ENCODE data around the gene ITGA8.
"Not testable (repeated sequence)": the region's sequence is repeated elsewhere in the genome, so short reads cannot be mapped to it uniquely, and the experiment has no call there.

ITGA8 gene

DNA sequence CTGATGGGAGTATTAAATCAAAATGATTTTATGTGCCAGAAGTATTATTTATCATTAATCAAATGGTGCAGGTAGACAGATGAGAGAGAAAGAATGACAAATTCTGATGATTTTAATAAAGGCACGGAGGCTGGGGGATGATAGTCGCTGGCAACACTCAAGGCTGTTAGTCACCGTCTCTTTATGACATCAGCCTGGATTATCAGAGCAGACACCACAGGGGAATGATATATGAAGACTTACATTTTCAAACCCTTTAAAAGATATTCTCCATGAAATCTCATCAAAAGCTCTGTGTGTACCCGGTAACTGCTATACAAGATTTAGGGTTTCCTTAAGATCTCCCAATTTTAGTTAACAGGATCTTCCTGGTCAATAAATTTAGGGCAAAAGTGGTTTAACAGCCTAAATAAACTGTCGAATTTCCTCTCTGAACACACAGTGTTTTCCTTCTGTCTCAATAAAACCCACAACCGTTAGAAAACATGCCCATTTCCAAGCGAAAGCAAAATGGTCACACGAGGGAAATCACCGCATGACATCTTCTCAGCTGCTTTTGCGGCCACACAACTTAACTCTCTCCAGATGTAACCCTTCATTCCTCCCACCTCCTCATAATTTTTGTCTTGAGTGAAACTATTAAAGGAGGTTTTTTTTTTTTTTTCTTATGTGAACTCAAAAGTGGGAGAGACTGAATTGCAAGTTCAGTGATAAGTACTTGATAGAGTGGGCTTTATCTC is 215.5 kb downstream of the ITGA8 start:
- DNase-seq (ENCODE audit: low read depth in 2 of 2), result no peak

GRCh38 chr10:15494850-15495506 is 224.7 kb downstream of the ITGA8 start:
- DNase-seq (ENCODE audit: low read depth in 2 of 2), result no peak

DNA sequence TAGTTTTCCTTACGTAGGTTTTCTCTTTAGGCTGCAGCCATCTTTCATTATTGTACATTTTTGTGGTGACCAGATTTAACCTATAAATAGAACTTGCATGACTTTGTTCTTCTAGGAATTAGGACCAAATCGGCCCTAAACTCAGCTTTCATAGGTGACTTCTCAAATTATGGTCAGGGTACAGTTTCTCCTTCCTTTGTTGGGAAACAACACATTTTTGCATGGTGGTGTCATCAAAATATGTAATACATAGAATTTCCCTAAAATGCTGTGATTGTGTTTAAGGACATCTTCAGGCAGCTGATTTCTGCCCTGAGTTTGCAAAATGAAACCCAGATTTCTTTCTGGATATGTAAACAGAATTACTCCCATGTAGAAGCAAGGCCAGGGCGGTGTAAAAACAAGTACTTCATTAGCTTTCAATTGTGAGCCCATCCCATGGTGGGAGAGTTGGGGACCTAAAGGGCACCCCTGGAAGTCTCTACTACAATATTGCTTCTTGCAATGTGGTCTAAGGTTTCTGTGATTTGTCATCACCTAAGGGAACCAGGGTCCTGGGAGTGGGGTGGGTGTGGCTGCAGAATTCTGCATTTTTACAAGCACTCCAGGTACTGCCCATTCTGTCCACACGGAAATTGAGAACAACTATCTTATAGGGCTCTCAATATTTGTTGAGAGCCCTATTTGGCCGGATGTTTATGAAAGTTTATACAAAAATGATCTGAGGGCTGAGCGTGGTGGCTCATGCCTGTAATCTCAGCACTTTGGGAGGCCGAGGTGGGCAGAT is 227.7 kb downstream of the ITGA8 start:
- no peak for DNase-seq (ENCODE audit: low read depth in 2 of 2)

GRCh38 chr10:15489431-15489830 is 230.3 kb downstream of the ITGA8 start:
- DNase-seq (ENCODE audit: low read depth in 2 of 2), result no peak

DNA sequence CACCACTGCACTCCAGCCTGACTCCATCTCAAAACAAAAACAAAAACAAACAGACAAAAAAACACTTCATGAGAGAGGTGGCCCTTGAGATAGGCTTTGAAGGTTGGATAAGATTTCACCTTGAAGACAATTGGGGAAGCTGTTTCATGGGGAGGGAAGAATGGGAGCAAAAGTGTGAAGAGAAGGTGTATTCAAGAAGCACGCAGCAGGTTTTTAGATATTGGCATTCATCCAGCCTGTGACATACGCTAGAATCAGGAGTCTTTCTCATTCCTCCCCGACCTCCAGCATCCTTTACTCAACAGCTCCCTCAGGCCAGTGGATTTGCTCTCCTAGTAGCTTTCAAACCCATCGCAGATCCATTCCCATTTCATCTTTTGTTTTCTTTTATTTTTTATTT is 232.3 kb downstream of the ITGA8 start:
- no peak for DNase-seq (ENCODE audit: low read depth in 2 of 2)

GRCh38 chr10:15486404-15486803 is 233.3 kb downstream of the ITGA8 start:
- DNase-seq (ENCODE audit: low read depth in 2 of 2), result no peak

- no peak for DNase-seq (ENCODE audit: low read depth in 2 of 2)
These were observed 233.9 kb downstream of the ITGA8 start for GRCh38 chr10:15485684-15486316.

- no peak for DNase-seq (ENCODE audit: low read depth in 2 of 2)
These were observed 234.7 kb downstream of the ITGA8 start for GRCh38 chr10:15485027-15485426.

DNA sequence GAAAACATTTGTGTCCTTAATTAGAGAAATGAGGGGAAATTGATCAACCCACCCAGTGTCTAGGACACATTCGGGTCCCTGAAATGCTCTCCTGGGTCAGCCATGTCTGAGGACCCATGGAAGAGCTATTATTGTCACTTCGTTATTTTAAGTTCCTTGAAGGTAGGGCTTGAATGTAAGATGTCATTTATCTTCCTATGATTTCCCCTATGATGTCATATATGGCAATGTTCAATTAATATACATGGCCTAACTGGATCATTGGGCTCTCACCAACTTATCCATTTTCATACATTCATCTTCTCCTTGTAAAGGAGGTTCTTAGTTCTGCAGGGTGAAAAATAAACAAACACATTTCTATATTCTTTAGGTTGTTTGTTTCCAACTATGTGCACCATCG is 235.6 kb downstream of the ITGA8 start:
- DNase-seq (ENCODE audit: low read depth in 2 of 2), result no peak

DNA sequence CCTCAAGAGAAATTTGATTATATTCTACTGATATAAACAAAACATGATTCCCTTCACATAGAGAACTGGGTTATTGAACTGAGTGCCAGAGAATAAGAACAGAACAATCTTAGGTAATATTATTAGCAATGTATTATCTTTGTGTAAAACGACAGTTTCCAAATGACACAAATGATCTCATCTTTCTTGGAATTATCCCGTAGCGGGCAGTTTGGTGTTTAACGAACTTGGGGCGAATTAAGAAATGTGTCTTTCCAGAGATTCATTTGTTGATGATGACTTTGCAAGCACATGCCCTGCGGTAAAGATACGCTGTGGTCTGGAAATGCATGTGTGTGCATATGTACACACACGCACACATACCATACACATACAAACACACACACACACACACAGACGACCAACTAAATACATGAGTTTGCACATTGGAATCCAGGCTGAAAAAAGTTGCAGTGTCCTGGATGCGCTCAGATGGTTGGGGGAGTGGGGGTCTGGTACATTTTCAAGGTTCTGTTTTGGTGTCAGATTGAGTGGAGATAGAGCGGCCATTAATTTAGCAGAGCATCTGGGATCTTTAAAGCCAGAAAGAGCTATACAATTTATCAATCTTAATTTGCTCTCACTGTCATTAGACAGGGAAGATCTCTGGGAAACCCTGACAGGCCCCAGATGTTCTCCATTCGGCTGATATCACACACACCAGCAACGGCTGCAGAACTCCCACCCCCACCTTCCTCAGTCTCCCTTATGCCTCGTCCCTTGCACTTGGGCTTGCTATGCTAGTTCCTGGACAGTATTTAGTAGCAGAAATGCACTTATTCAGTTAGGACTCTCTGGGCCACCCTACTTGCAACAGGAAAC is 236.3 kb downstream of the ITGA8 start:
- no peak for DNase-seq (ENCODE audit: low read depth in 2 of 2)

DNA sequence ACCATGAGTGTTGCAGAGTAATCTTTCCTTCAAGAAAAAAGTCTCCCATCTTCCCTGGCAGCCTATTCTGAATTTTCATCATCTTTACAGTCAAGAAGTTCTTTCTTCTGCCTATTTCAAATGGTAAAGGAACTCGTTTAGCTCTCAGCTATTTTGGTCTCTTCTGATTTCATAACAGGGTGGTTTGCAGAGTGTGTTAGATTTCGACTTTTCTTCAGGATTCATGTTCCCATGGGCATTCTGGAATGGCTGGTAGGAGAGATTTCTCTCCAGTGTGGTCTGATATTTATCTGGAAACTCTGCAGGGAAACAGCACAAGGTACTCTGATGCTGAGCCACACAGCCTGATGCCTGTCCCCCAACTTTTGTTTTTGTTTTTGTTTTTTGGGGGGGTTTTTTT is 237.6 kb downstream of the ITGA8 start:
- no peak for DNase-seq (ENCODE audit: low read depth in 2 of 2)

DNA sequence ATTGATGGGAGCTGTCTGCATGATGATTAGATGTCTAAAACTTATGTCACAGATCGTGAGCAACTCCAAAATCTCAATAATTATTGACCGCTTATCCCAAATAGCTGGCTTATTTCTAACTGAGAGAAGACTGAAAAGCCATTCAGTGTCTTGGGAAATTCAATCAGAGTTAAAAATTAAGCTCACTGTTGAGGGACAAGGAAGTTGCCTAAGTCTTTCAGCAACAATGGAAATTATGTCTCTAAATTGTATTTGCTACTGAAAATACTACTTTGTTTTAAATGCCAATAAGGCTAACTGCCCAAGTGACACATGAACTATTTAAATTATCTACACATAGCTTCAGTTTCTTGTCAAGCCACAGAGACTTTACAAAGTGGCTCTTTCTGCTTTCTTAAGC is 240.8 kb downstream of the ITGA8 start:
- no peak for DNase-seq (ENCODE audit: low read depth in 2 of 2)

- no peak for DNase-seq (ENCODE audit: low read depth in 2 of 2)
These were observed 241.3 kb downstream of the ITGA8 start for GRCh38 chr10:15478429-15478828.

- no peak for DNase-seq (ENCODE audit: low read depth in 2 of 2)
These were observed 243.4 kb downstream of the ITGA8 start for GRCh38 chr10:15476337-15476736.

GRCh38 chr10:15475439-15475838 is 244.3 kb downstream of the ITGA8 start:
- not testable (repeated sequence) for DNase-seq (ENCODE audit: low read depth in 2 of 2)

GRCh38 chr10:15474671-15475070 is 245.1 kb downstream of the ITGA8 start:
- DNase-seq (ENCODE audit: low read depth in 2 of 2), result no peak

DNA sequence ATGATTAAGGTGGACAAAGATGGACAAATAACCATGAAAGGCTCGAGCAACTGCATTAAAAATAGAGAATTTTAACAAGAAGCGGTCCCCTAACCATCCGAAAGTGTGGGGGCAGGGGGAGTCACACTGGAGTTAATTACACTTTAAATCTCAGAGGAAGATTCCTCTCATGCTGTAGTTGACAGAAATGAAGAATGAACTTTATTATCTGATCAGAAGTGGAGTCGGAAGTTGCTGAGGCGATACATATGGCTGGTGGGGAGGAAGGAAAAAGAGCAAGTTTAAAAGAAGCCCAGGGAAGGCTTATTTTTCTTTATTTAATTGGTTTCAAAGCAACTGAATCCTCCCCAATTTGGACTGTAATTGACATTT is 246.3 kb downstream of the ITGA8 start:
- no peak for DNase-seq (ENCODE audit: low read depth in 2 of 2)

DNA sequence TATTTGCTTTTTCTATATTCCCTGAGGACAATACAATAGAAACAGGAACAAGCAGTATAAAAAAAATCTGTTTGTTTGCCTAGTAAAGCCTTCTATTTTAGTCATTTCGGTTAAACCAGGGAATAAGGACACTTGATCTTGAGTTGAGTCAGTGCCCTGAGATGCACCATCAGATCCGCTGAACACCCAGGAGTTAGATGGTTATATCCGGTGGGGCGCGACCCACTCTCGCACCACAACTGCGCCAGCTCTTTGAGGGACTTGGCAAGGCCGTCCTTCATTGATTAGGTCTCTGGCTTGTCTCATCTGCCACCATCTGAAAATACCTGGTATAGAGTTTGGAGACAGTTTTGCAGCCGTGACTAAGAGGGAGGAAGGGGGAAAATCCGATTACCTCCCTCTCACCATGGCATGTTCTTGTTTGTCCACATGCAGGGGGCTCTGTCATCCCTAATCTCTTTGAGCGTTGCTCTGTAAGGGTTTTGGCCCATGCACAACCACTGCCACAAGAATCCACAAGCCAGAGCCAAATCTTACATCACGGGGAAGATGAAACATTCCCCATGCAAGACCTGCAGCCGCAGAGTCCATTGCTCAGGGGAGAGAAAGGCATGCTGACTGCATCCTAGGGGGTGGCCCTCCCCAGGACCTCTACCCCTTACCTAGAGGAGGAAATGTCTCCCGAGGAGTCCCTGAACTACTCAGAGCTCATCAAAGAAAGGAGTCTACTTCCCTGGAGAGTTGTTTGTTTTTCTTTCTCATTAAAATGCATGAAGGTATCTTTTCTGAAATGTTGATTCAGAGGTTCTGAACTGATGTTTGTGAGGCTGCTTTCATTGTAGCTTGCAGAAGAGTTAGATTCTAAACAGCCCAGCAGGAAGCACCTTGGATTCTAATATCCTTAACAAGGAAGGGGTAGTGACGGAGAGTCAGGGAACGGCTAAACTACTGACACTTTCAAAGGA is 247.0 kb downstream of the ITGA8 start:
- no peak for DNase-seq (ENCODE audit: low read depth in 2 of 2)

- no peak for DNase-seq (ENCODE audit: low read depth in 2 of 2)
These were observed 247.7 kb downstream of the ITGA8 start for GRCh38 chr10:15472008-15472407.

DNA sequence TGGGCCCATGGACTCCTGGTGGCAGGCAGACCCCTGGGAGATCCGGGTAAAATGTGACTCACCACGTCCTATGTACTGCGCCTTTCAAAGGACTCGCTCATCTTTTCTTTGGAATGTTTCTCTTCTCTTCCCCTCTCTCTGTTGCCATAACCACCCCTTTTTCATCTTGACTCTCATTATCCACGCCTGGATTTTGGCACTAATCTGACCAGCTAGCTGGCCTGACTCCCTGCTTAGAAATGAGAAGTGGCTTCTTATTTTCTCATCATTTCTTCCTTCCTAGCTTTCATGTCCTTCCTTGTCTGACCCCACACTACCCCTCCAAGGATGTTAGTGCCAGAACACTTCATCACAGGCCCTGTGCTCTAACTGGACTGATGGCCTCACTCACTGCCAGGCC is 250.6 kb downstream of the ITGA8 start:
- no peak for DNase-seq (ENCODE audit: low read depth in 2 of 2)
